GM23338 (cell line): ENCODE data around the gene RNF181. TPM values are rescaled to one million over a fixed set of nuclear protein-coding genes. Genes with fewer than 3 reads are reported as not detected.

Experiments
- ATAC-seq: fragments of 200-7000 bp; cut with Tn5 transposase; 3 replicates; pipeline ENCODE4 v1.9.1; 2020
- DNase-seq: peaks from one replicate; pipeline ENCODE4 v3.0.0-alpha.2; 2015; ENCODE audit warnings: low spot score
- H2AFZ ChIP-seq: fragments of 200-600 bp; sonication (generic); 2 replicates; pipeline ENCODE4 v1.8.0; 2016; ENCODE audit warnings: antibody characterized with exemption, mild to moderate bottlenecking, moderate library complexity
- H3F3A ChIP-seq: fragments of 200-600 bp; sonication (generic); replicated peaks from 2 replicates; pipeline ENCODE4 v1.8.0; 2017; ENCODE audit warnings: antibody characterized with exemption, mixed run types, low read depth
- H3K27ac ChIP-seq: fragments of 200-600 bp; sonication (generic); 2 replicates; pipeline ENCODE4 v1.6.1; 2016; ENCODE audit warnings: low read depth
- H3K27me3 ChIP-seq: fragments of 200-600 bp; sonication (generic); 2 replicates; pipeline ENCODE4 v1.8.0; 2016; ENCODE audit warnings: mild to moderate bottlenecking, mixed run types, moderate library complexity; ENCODE audit not compliant: insufficient read depth
- H3K36me3 ChIP-seq: fragments of 200-600 bp; sonication (generic); 2 replicates; pipeline ENCODE4 v1.8.0; 2016; ENCODE audit warnings: mild to moderate bottlenecking; ENCODE audit not compliant: insufficient read depth
- H3K4me1 ChIP-seq: fragments of 200-600 bp; sonication (generic); 2 replicates; pipeline ENCODE4 v1.8.0; 2016; ENCODE audit warnings: mild to moderate bottlenecking, moderate library complexity; ENCODE audit not compliant: insufficient read depth
- H3K4me2 ChIP-seq: fragments of 200-600 bp; sonication (generic); 2 replicates; pipeline ENCODE4 v1.7.1; 2017; ENCODE audit warnings: mixed run types
- H3K4me3 ChIP-seq: fragments of 200-600 bp; sonication (generic); 2 replicates; pipeline ENCODE4 v1.6.1; 2016; ENCODE audit warnings: mixed run types
- H3K79me2 ChIP-seq: fragments of 200-600 bp; sonication (generic); replicated peaks from 2 replicates; pipeline ENCODE4 v1.8.0; 2017; ENCODE audit warnings: mild to moderate bottlenecking; ENCODE audit not compliant: insufficient read depth
- H3K9me2 ChIP-seq: fragments of 200-600 bp; sonication (generic); 2 replicates; pipeline ENCODE4 v1.8.0; 2017; ENCODE audit not compliant: insufficient read depth
- H4K20me1 ChIP-seq: fragments of 200-600 bp; sonication (generic); replicated peaks from 2 replicates; pipeline ENCODE4 v1.8.0; 2017; ENCODE audit warnings: mild to moderate bottlenecking; ENCODE audit not compliant: insufficient read depth
- H3K27ac Mint-ChIP-seq: 2 replicates; pipeline ENCODE4 v1.8.0; 2020; ENCODE audit warnings: inconsistent platforms, mild to moderate bottlenecking, moderate library complexity, mixed read lengths
- H3K27me3 Mint-ChIP-seq: 3 replicates; pipeline ENCODE4 v1.8.0; 2022; ENCODE audit warnings: low read depth, mild to moderate bottlenecking, moderate library complexity, mixed read lengths, inconsistent platforms; ENCODE audit not compliant: insufficient read depth, poor library complexity
- H3K36me3 Mint-ChIP-seq: 3 replicates; pipeline ENCODE4 v1.8.0; 2021; ENCODE audit warnings: low read depth, mild to moderate bottlenecking, inconsistent platforms, moderate library complexity, mixed read lengths
- H3K4me1 Mint-ChIP-seq: 3 replicates; pipeline ENCODE4 v1.8.0; 2020; ENCODE audit warnings: mild to moderate bottlenecking, inconsistent platforms, mixed read lengths
- H3K4me3 Mint-ChIP-seq: 3 replicates; pipeline ENCODE4 v1.8.0; 2021; ENCODE audit warnings: moderate library complexity, mild to moderate bottlenecking, inconsistent platforms, mixed read lengths
- H3K9me3 Mint-ChIP-seq: 3 replicates; pipeline ENCODE4 v1.8.0; 2020; ENCODE audit warnings: moderate library complexity, mild to moderate bottlenecking, inconsistent platforms, mixed read lengths
- ETS1 ChIP-seq: IDR thresholded peaks from 2 replicates; pipeline ENCODE4 v1.6.1; 2016; ENCODE audit warnings: antibody characterized with exemption
- EZH2 ChIP-seq: fragments of 200-600 bp; sonication (generic); IDR thresholded peaks from one replicate; pipeline ENCODE4 v1.8.0; 2017; ENCODE audit warnings: antibody characterized with exemption, mild to moderate bottlenecking, low read depth; ENCODE audit not compliant: unreplicated experiment
- EZH2phosphoT487 ChIP-seq: fragments of 200-600 bp; sonication (generic); IDR thresholded peaks from one replicate; pipeline ENCODE4 v1.8.1; 2018; ENCODE audit warnings: antibody characterized with exemption; ENCODE audit not compliant: unreplicated experiment
- REST ChIP-seq: IDR thresholded peaks from one replicate; pipeline ENCODE4 v1.6.1; 2018; ENCODE audit warnings: antibody characterized with exemption; ENCODE audit not compliant: unreplicated experiment
- STAT1 ChIP-seq: IDR thresholded peaks from one replicate; pipeline ENCODE4 v1.6.1; 2016; ENCODE audit warnings: antibody characterized with exemption; ENCODE audit not compliant: unreplicated experiment
- polyA plus RNA-seq: library from polyadenylated mRNA; unstranded; fragments of >200 nt; fragmentation: Nextera tagmentation; extraction: Ambion mirVana; gene quantifications from 2 replicates; pipeline ENCODE4 v1.2.1, GENCODE V29; 2016
- total RNA-seq: library from RNA; depleted of rRNA; stranded (reverse); fragments of >200 nt; shearing (Covaris generic); gene quantifications from 2 replicates; pipeline ENCODE4 v1.2.3, GENCODE V29; 2014
- TF ChIP-seq, protein P1 (sequence below), 2 experiments: fragments of 200-600 bp in 1 of 2; sonication (generic) in 1 of 2; conservative IDR thresholded peaks; 2 replicates each; pipeline versions ENCODE4 v1.5.1 to v1.6.1; 2016 to 2017; ENCODE audit warnings: antibody characterized with exemption in 2 of 2, low read depth in 2 of 2, mild to moderate bottlenecking in 2 of 2, moderate library complexity in 1 of 2

RNF181 gene
- total and polyA plus RNA-seq, 2 experiments from 2014 or later = 114 to 260 TPM

DNA sequence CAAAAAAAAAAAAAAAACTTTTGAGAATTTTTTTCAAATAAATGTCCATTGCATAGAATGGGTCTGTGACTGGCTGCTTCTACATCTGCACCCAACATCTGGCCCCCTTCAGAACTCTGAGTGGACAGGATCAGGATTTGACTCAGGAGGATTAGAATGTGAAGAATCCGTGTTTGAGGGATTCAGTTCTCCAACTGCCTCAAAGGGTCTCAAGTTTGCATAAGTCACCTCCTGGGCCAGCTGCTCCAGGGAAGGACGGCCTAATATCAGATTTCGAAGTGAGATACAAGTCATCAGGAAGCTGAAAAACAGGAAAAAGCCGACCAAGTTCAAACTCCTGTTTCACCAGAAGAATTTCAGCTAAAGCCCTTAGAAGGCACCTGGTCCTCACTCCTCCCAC, 45.7 kb upstream of the RNF181 start (continued):
- TF ChIP-seq, protein P1, sequence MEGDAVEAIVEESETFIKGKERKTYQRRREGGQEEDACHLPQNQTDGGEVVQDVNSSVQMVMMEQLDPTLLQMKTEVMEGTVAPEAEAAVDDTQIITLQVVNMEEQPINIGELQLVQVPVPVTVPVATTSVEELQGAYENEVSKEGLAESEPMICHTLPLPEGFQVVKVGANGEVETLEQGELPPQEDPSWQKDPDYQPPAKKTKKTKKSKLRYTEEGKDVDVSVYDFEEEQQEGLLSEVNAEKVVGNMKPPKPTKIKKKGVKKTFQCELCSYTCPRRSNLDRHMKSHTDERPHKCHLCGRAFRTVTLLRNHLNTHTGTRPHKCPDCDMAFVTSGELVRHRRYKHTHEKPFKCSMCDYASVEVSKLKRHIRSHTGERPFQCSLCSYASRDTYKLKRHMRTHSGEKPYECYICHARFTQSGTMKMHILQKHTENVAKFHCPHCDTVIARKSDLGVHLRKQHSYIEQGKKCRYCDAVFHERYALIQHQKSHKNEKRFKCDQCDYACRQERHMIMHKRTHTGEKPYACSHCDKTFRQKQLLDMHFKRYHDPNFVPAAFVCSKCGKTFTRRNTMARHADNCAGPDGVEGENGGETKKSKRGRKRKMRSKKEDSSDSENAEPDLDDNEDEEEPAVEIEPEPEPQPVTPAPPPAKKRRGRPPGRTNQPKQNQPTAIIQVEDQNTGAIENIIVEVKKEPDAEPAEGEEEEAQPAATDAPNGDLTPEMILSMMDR (conservative IDR thresholded peaks at IDR 0.05; ENCODE audit: low read depth in 2 of 2) = no peak
- no peak for TF ChIP-seq EZH2
- no peak for TF ChIP-seq REST
- TF ChIP-seq STAT1 = no peak

DNA sequence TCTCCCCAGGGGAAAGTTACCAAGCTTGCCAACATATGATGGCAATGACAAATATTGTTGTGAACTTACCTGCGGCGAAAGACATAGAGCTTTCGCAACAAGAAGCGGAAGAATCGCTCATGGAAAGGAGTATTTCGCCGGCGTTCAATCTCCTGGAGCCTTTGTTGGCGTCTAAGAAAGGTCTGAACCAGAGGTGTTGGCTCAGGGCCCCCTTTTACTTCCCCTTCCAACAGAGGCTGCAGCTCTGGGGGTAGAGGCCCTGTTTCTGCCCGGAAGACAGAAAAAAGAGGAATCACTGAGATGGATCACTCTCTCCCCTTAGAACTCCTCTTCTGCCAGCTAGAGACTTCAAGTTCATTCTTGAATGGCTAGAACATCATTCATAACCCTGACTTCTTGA, 45.1 kb upstream of the RNF181 start:
- H3K4me3 Mint-ChIP-seq = no peak overlapping the region
- peaks cover 7% of the 10 kb centered on the region; the same call in 2 of the 3 replicates for H3K4me1 Mint-ChIP-seq
- Histone ChIP-seq H4K20me1 (no peaks in the 10 kb centered on the region), H3K27me3 (no peaks in the 10 kb centered on the region), H3K79me2 (no peaks in the 10 kb centered on the region), H2AFZ (no peak overlapping the region), H3K36me3 (peaks cover 38% of the 10 kb centered on the region), H3K4me3 (no peak overlapping the region), H3F3A (peaks cover 20% of the 10 kb centered on the region), H3K4me2 (no peak overlapping the region), H3K9me2 (no peaks in the 10 kb centered on the region), H3K27ac (no peak overlapping the region), H3K4me1 (no peaks in the 10 kb centered on the region)
- H3K36me3 Mint-ChIP-seq = peaks cover 75% of the 10 kb centered on the region
- H3K9me3 Mint-ChIP-seq = no peaks in the 10 kb centered on the region; the same call in 2 of the 3 replicates
- no peak overlapping the region for H3K27ac Mint-ChIP-seq
- no peak for ATAC-seq
- H3K27me3 Mint-ChIP-seq = peaks cover 18% of the 10 kb centered on the region
- TF ChIP-seq REST = no peak
- TF ChIP-seq EZH2phosphoT487 = no peak
- TF ChIP-seq ETS1 = no peak
- TF ChIP-seq EZH2 = no peak
- no peak for DNase-seq
